HEK293 (cell line): ENCODE data around the gene GRB7.

Experiments
- BCL11B ChIP-seq: fragments of 450-650 bp; formaldehyde crosslinking; IDR thresholded peaks from 2 replicates; pipeline ENCODE4 v1.5.1; 2016; ENCODE audit warnings: low read depth, missing biosample characterization, missing genetic modification characterization
- HOXA7 ChIP-seq: sonication (generic); formaldehyde crosslinking; IDR thresholded peaks from 2 replicates; pipeline ENCODE4 v1.8.1; 2022; ENCODE audit warnings: missing genetic modification reagents, borderline replicate concordance
- HOXD13 ChIP-seq: sonication (generic); formaldehyde crosslinking; IDR thresholded peaks from 2 replicates; pipeline ENCODE4 v1.8.0; 2022; ENCODE audit warnings: missing genetic modification reagents, borderline replicate concordance
- SP7 ChIP-seq: fragments of 450-650 bp; formaldehyde crosslinking; IDR thresholded peaks from 2 replicates; pipeline ENCODE4 v1.5.1; 2016; ENCODE audit warnings: missing biosample characterization, missing genetic modification characterization
- YY2 ChIP-seq: fragments of 450-650 bp; formaldehyde crosslinking; IDR thresholded peaks from 2 replicates; pipeline ENCODE4 v1.5.1; 2016; ENCODE audit warnings: missing biosample characterization, missing genetic modification characterization
- ZNF146 ChIP-seq: fragments of 450-650 bp; formaldehyde crosslinking; IDR thresholded peaks from 2 replicates; pipeline ENCODE4 v1.5.1; 2016; ENCODE audit warnings: missing biosample characterization, missing genetic modification characterization
- ZNF175 ChIP-seq: fragments of 450-650 bp; formaldehyde crosslinking; IDR thresholded peaks from 2 replicates; pipeline ENCODE4 v1.5.1; 2016; ENCODE audit warnings: missing biosample characterization, missing genetic modification characterization
- ZNF184 ChIP-seq: fragments of 450-650 bp; IDR thresholded peaks from 2 replicates; pipeline ENCODE4 v1.5.1; 2018; ENCODE audit warnings: missing biosample characterization, mild to moderate bottlenecking, missing genetic modification characterization
- ZNF202 ChIP-seq: fragments of 450-650 bp; formaldehyde crosslinking; IDR thresholded peaks from 2 replicates; pipeline ENCODE4 v1.5.1; 2016; ENCODE audit warnings: missing biosample characterization, missing genetic modification characterization, borderline replicate concordance
- ZNF23 ChIP-seq: fragments of 450-650 bp; formaldehyde crosslinking; IDR thresholded peaks from 2 replicates; pipeline ENCODE4 v1.5.1; 2016; ENCODE audit warnings: missing biosample characterization, missing genetic modification characterization, borderline replicate concordance
- ZNF274 ChIP-seq, 2 experiments: fragments of 200-500 bp in 1 of 2; fragments of 450-650 bp in 1 of 2; sonication (Bioruptor generic) in 1 of 2; formaldehyde crosslinking in 1 of 2; IDR thresholded peaks; 2 replicates each; pipeline versions ENCODE4 v1.5.1 to v1.6.1; 2014 to 2016; ENCODE audit warnings: borderline replicate concordance in 1 of 2, inconsistent platforms in 1 of 2, low read length in 1 of 2, missing biosample characterization in 1 of 2, missing genetic modification characterization in 1 of 2
- ZNF391 ChIP-seq: fragments of 450-650 bp; formaldehyde crosslinking; IDR thresholded peaks from 2 replicates; pipeline ENCODE4 v1.5.1; 2016; ENCODE audit warnings: low read depth, missing biosample characterization, missing genetic modification characterization, borderline replicate concordance
- ZNF473 ChIP-seq: fragments of 450-650 bp; formaldehyde crosslinking; IDR thresholded peaks from 2 replicates; pipeline ENCODE4 v1.5.1; 2017; ENCODE audit warnings: missing biosample characterization, missing genetic modification characterization
- ZNF514 ChIP-seq: fragments of 450-650 bp; formaldehyde crosslinking; IDR thresholded peaks from 2 replicates; pipeline ENCODE4 v1.5.1; 2016; ENCODE audit warnings: missing biosample characterization, missing genetic modification characterization
- ZNF555 ChIP-seq: fragments of 450-650 bp; formaldehyde crosslinking; conservative IDR thresholded peaks from 2 replicates; pipeline ENCODE4 v1.5.1; 2017; ENCODE audit warnings: missing biosample characterization, mild to moderate bottlenecking, missing genetic modification characterization, inconsistent platforms
- ZNF558 ChIP-seq: fragments of 450-650 bp; formaldehyde crosslinking; IDR thresholded peaks from 2 replicates; pipeline ENCODE4 v1.5.1; 2016; ENCODE audit warnings: missing biosample characterization, missing genetic modification characterization
- ZNF658 ChIP-seq: fragments of 450-650 bp; formaldehyde crosslinking; IDR thresholded peaks from 2 replicates; pipeline ENCODE4; 2016; ENCODE audit warnings: missing biosample characterization, missing genetic modification characterization
- ZNF664 ChIP-seq: fragments of 450-650 bp; formaldehyde crosslinking; IDR thresholded peaks from 2 replicates; pipeline ENCODE4 v1.5.1; 2016; ENCODE audit warnings: missing biosample characterization, missing genetic modification characterization
- ZNF670 ChIP-seq: fragments of 450-650 bp; formaldehyde crosslinking; IDR thresholded peaks from 2 replicates; pipeline ENCODE4 v1.5.1; 2016; ENCODE audit warnings: missing biosample characterization, missing genetic modification characterization, low read depth
- ZNF701 ChIP-seq: fragments of 450-650 bp; formaldehyde crosslinking; IDR thresholded peaks from 2 replicates; pipeline ENCODE4 v1.5.1; 2016; ENCODE audit warnings: missing biosample characterization, missing genetic modification characterization
- ZNF843 ChIP-seq: fragments of 450-650 bp; formaldehyde crosslinking; IDR thresholded peaks from 2 replicates; pipeline ENCODE4 v1.5.1; 2016; ENCODE audit warnings: missing biosample characterization, missing genetic modification characterization
- TF ChIP-seq, protein P1 (sequence below): fragments of 450-650 bp; formaldehyde crosslinking; IDR thresholded peaks from 2 replicates; pipeline ENCODE4 v1.5.1; 2016; ENCODE audit warnings: missing biosample characterization, missing genetic modification characterization
- TF ChIP-seq, protein P2 (sequence below): fragments of 450-650 bp; formaldehyde crosslinking; IDR thresholded peaks from 2 replicates; pipeline ENCODE4 v1.5.1; 2016; ENCODE audit warnings: missing biosample characterization, missing genetic modification characterization
- TF ChIP-seq, protein P3 (sequence below): IDR thresholded peaks from 2 replicates; pipeline ENCODE4 v1.6.1; 2011; ENCODE audit warnings: mild to moderate bottlenecking, low read depth, low read length, borderline replicate concordance
- TF ChIP-seq, protein P4 (sequence below): fragments of 450-650 bp; formaldehyde crosslinking; IDR thresholded peaks from 2 replicates; pipeline ENCODE4 v1.5.1; 2016; ENCODE audit warnings: missing biosample characterization, missing genetic modification characterization
- TF ChIP-seq, protein P5 (sequence below): fragments of 450-650 bp; formaldehyde crosslinking; IDR thresholded peaks from 2 replicates; pipeline ENCODE4 v1.5.1; 2016; ENCODE audit warnings: missing biosample characterization, missing genetic modification characterization
- TF ChIP-seq, protein P6 (sequence below): fragments of 450-650 bp; formaldehyde crosslinking; IDR thresholded peaks from 2 replicates; pipeline ENCODE4 v1.5.1; 2017; ENCODE audit warnings: missing biosample characterization, missing genetic modification characterization

The GRB7 gene

DNA sequence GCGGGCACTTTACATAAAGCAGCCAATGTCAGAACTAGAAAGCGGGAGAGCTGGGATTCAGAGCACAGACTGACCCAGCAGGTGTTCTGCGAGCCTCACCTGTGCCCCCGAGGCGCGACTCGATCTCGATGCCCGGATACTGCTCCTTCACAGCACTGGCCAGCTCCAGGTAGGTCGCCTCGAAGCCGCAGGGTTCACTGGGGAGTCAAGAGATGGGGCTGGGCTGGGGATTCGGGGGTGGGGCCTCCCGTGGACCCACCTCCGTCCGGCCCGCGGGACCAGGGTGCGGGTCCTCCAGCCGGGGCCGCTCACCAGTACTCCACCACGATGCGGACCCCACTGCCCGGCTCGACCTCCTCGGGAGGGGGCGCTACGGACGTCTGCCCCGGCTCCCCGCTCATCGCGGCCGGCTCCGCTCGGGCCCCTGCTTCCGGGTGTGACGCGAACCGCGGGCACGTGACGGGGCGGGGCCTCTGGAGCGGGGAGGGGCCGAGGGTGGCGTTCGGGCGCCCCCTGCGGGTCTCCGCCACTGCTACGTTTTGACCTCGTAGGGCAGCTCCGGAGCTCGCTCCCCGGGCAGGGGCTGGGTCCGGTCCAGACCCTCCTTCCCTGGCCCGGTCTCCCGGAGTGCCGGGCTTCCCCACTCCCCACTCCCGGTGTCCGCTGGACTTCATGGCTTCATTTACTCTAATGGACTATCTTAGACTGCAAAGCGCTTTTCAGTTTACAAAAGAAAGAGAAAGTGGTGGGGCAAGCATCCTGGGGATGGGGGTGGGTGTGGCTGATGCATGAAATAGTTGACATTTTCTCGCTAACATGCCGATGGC lies 7.4 kb upstream of the GRB7 start, which contains the start of gene MIEN1 (continued):
- TF ChIP-seq, protein P1, sequence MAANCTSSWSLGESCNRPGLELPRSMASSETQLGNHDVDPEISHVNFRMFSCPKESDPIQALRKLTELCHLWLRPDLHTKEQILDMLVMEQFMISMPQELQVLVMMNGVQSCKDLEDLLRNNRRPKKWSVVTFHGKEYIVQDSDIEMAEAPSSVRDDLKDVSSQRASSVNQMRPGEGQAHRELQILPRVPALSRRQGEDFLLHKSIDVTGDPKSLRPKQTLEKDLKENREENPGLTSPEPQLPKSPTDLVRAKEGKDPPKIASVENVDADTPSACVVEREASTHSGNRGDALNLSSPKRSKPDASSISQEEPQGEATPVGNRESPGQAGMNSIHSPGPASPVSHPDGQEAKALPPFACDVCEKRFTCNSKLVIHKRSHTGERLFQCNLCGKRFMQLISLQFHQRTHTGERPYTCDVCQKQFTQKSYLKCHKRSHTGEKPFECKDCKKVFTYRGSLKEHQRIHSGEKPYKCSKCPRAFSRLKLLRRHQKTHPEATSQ: no peak
- no peak for TF ChIP-seq ZNF274 (IDR thresholded peaks at IDR 0.05; ENCODE audit: low read length)
- no peak for TF ChIP-seq ZNF274 (tag by site-specific recombination; IDR thresholded peaks at IDR 0.05; ENCODE audit: borderline replicate concordance)
- TF ChIP-seq BCL11B (tag by site-specific recombination): peak; percentile 49; the same call in 1 of the 2 replicates
- TF ChIP-seq ZNF202 (tag by site-specific recombination): no peak
- peak; percentile 84; the same call in 1 of the 2 replicates for TF ChIP-seq ZNF391 (tag by site-specific recombination)
- TF ChIP-seq ZNF146 (tag by site-specific recombination): no peak
- TF ChIP-seq, protein P2, sequence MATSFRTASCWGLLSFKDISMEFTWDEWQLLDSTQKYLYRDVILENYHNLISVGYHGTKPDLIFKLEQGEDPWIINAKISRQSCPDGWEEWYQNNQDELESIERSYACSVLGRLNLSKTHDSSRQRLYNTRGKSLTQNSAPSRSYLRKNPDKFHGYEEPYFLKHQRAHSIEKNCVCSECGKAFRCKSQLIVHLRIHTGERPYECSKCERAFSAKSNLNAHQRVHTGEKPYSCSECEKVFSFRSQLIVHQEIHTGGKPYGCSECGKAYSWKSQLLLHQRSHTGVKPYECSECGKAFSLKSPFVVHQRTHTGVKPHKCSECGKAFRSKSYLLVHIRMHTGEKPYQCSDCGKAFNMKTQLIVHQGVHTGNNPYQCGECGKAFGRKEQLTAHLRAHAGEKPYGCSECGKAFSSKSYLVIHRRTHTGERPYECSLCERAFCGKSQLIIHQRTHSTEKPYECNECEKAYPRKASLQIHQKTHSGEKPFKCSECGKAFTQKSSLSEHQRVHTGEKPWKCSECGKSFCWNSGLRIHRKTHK (tag by site-specific recombination): no peak
- no peak for TF ChIP-seq ZNF514 (tag by site-specific recombination)
- TF ChIP-seq ZNF473 (tag by site-specific recombination): no peak
- TF ChIP-seq, protein P3, sequence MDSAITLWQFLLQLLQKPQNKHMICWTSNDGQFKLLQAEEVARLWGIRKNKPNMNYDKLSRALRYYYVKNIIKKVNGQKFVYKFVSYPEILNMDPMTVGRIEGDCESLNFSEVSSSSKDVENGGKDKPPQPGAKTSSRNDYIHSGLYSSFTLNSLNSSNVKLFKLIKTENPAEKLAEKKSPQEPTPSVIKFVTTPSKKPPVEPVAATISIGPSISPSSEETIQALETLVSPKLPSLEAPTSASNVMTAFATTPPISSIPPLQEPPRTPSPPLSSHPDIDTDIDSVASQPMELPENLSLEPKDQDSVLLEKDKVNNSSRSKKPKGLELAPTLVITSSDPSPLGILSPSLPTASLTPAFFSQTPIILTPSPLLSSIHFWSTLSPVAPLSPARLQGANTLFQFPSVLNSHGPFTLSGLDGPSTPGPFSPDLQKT: no peak
- TF ChIP-seq SP7: 0 out of 2 replicates have a peak, but pooled peaks have one; percentile 68
- no peak for TF ChIP-seq HOXA7 (CRISPR knock-in tag)
- TF ChIP-seq HOXD13: no peak
- TF ChIP-seq ZNF658 (tag by site-specific recombination): no peak
- TF ChIP-seq ZNF664 (tag by site-specific recombination): no peak
- TF ChIP-seq, protein P4, sequence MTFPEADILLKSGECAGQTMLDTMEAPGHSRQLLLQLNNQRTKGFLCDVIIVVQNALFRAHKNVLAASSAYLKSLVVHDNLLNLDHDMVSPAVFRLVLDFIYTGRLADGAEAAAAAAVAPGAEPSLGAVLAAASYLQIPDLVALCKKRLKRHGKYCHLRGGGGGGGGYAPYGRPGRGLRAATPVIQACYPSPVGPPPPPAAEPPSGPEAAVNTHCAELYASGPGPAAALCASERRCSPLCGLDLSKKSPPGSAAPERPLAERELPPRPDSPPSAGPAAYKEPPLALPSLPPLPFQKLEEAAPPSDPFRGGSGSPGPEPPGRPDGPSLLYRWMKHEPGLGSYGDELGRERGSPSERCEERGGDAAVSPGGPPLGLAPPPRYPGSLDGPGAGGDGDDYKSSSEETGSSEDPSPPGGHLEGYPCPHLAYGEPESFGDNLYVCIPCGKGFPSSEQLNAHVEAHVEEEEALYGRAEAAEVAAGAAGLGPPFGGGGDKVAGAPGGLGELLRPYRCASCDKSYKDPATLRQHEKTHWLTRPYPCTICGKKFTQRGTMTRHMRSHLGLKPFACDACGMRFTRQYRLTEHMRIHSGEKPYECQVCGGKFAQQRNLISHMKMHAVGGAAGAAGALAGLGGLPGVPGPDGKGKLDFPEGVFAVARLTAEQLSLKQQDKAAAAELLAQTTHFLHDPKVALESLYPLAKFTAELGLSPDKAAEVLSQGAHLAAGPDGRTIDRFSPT: no peak
- TF ChIP-seq, protein P5, sequence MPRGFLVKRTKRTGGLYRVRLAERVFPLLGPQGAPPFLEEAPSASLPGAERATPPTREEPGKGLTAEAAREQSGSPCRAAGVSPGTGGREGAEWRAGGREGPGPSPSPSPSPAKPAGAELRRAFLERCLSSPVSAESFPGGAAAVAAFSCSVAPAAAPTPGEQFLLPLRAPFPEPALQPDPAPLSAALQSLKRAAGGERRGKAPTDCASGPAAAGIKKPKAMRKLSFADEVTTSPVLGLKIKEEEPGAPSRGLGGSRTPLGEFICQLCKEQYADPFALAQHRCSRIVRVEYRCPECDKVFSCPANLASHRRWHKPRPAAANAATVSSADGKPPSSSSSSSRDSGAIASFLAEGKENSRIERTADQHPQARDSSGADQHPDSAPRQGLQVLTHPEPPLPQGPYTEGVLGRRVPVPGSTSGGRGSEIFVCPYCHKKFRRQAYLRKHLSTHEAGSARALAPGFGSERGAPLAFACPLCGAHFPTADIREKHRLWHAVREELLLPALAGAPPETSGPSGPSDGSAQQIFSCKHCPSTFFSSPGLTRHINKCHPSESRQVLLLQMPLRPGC: 0 out of 2 replicates have a peak, but pooled peaks have one; percentile 35
- no peak for TF ChIP-seq ZNF175 (tag by site-specific recombination)
- TF ChIP-seq ZNF701 (tag by site-specific recombination): no peak
- no peak for TF ChIP-seq ZNF184 (tag by site-specific recombination)
- no peak for TF ChIP-seq ZNF558 (tag by site-specific recombination)
- TF ChIP-seq ZNF670 (tag by site-specific recombination): no peak
- no peak for TF ChIP-seq ZNF843 (tag by site-specific recombination)
- TF ChIP-seq ZNF23 (tag by site-specific recombination): no peak
- no peak for TF ChIP-seq YY2 (tag by site-specific recombination)
- TF ChIP-seq ZNF555 (tag by site-specific recombination): no peak
- TF ChIP-seq, protein P6, sequence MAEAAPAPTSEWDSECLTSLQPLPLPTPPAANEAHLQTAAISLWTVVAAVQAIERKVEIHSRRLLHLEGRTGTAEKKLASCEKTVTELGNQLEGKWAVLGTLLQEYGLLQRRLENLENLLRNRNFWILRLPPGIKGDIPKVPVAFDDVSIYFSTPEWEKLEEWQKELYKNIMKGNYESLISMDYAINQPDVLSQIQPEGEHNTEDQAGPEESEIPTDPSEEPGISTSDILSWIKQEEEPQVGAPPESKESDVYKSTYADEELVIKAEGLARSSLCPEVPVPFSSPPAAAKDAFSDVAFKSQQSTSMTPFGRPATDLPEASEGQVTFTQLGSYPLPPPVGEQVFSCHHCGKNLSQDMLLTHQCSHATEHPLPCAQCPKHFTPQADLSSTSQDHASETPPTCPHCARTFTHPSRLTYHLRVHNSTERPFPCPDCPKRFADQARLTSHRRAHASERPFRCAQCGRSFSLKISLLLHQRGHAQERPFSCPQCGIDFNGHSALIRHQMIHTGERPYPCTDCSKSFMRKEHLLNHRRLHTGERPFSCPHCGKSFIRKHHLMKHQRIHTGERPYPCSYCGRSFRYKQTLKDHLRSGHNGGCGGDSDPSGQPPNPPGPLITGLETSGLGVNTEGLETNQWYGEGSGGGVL (tag by site-specific recombination): peak; percentile 16; the same call in 1 of the 2 replicates
